SK-N-SH treated with all-trans-retinoic acid at 6 μM for 48 hours (cell line): ENCODE data around the gene ACP4.
"Not testable (repeated sequence)": the region's sequence is repeated elsewhere in the genome, so short reads cannot be mapped to it uniquely, and the experiment has no call there.

Experiments
- ATAC-seq: fragments of 200-7000 bp; cut with Tn5 transposase; 3 replicates; pipeline ENCODE4 v1.9.1; 2020; ENCODE audit warnings: mild to moderate bottlenecking, moderate library complexity
- CREB5 ChIP-seq: fragments of 250-450 bp; sonication (Bioruptor Pico); IDR thresholded peaks from 2 replicates; pipeline ENCODE4 v1.5.1; 2020; ENCODE audit warnings: low read depth, mild to moderate bottlenecking, moderate library complexity
- CSRNP3 ChIP-seq: fragments of 250-450 bp; sonication (Bioruptor Pico); IDR thresholded peaks from 2 replicates; pipeline ENCODE4 v1.5.1; 2021; ENCODE audit warnings: mild to moderate bottlenecking, moderate library complexity
- PATZ1 ChIP-seq: fragments of 250-450 bp; sonication (Bioruptor Pico); IDR thresholded peaks from 2 replicates; pipeline ENCODE4 v1.8.0; 2020; ENCODE audit warnings: mild to moderate bottlenecking, moderate library complexity, borderline replicate concordance
- PPARA ChIP-seq: fragments of 250-450 bp; sonication (Bioruptor Pico); IDR thresholded peaks from 2 replicates; pipeline ENCODE4 v1.5.0; 2020; ENCODE audit warnings: mild to moderate bottlenecking, borderline replicate concordance
- TSHZ2 ChIP-seq: fragments of 250-450 bp; sonication (Bioruptor Pico); IDR thresholded peaks from 2 replicates; pipeline ENCODE4 v1.5.0; 2020; ENCODE audit warnings: mild to moderate bottlenecking, moderate library complexity
- ZFP3 ChIP-seq: fragments of 250-450 bp; sonication (Bioruptor Pico); IDR thresholded peaks from 2 replicates; pipeline ENCODE4 v1.5.0; 2020; ENCODE audit warnings: mild to moderate bottlenecking, moderate library complexity
- ZNF70 ChIP-seq: fragments of 450-650 bp; formaldehyde crosslinking; IDR thresholded peaks from 2 replicates; pipeline ENCODE4 v1.5.0; 2020; ENCODE audit warnings: mild to moderate bottlenecking, moderate library complexity
- ZNF8 ChIP-seq: fragments of 450-650 bp; formaldehyde crosslinking; IDR thresholded peaks from 2 replicates; pipeline ENCODE4 v1.5.0; 2020; ENCODE audit warnings: mild to moderate bottlenecking, moderate library complexity

ACP4 gene

GRCh38 chr19:50764409-50764808, 25.8 kb upstream of the ACP4 start:
- TF ChIP-seq PPARA (no peak), CSRNP3 (CRISPR knock-in tag) (no peak), PATZ1 (CRISPR knock-in tag) (no peak)
- ATAC-seq, result no peak

- not testable (repeated sequence) for ATAC-seq
Observed at GRCh38 chr19:50766746-50767145, 23.5 kb upstream of the ACP4 start.

GRCh38 chr19:50767263-50767662, 23.0 kb upstream of the ACP4 start:
- peak; percentile 57 for ATAC-seq

GRCh38 chr19:50768277-50768676, 21.9 kb upstream of the ACP4 start:
- no peak for TF ChIP-seq CREB5
- no peak for TF ChIP-seq TSHZ2
- no peak for TF ChIP-seq CSRNP3 (CRISPR knock-in tag)
- TF ChIP-seq PPARA, result no peak
- no peak for ATAC-seq

- not testable (repeated sequence) for ATAC-seq
Observed at GRCh38 chr19:50770164-50770563, 20.1 kb upstream of the ACP4 start, which contains the start of gene GPR32. TSS of gene GPR32 (plus strand) at chr19:50770464. CDS start at chr19:50770601, 137 bp downstream.

- TF ChIP-seq ZFP3 (CRISPR knock-in tag), result no peak
- TF ChIP-seq ZNF8 (CRISPR knock-in tag), result no peak
- TF ChIP-seq ZNF70, result no peak
- no peak for TF ChIP-seq CSRNP3 (CRISPR knock-in tag)
- TF ChIP-seq TSHZ2, result no peak
- TF ChIP-seq, all 23 proteins: peak for 0
- no peak for ATAC-seq
Observed at GRCh38 chr19:50770888-50771287, 19.3 kb upstream of the ACP4 start.
